ENCODE data around the gene PXDN.

The PXDN gene

DNA sequence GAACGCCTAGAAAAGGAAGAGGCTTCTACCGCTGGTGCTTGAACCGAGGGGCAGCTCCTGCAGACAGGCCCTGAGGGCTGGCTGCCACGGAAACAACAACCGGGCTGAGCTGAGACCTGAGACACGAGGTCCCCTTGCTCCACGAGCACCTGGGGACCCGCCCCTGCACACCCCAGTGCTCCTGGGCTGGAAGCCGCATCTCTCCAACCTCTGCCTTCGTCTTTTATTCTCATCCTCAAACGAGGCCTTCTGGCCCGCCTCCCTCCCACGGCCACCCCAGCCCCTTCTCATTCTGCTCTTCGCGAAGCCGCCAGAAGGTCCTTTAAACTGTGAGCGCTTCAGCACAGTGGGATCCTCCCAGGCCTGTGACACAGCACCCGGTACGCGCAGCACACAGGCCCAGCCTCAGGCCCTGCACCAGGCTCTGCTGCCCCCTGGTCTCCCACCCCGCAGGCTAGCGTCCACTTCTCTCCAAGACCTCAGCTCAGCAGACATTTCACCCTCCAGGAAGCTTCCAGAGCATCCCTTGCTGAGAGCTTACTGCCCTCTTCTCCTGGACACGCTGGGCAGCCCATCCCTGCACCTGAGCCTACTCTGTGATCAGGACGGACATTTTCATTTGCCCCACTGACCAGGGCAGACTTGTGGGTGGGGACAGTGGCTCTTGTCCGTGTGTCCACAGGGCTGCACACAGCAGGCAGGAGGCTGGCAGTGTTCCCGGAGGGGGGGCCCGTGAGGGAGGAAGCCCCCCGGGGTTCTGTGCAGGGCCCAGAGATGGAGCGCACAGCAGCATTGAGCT, 149.7 kb downstream of the PXDN start:
- DNase-seq (ENCODE audit: low read depth), result no peak

DNA sequence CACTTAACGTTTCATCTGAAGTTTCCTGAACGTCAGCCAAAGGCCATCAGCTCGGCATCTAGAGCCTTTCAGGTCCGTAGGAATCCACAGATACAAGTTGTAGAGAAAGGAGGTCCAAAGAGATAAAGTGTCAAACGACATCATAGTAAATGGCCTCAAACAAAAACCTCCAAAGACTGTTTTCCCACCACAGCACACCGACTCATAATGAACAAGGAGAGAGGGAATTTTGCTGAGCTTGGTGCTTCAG, 150.3 kb downstream of the PXDN start:
- no peak for DNase-seq (ENCODE audit: low read depth)

- no peak for DNase-seq (ENCODE audit: low read depth)
Observed at GRCh38 chr2:1593371-1594122, 150.8 kb downstream of the PXDN start.

DNA sequence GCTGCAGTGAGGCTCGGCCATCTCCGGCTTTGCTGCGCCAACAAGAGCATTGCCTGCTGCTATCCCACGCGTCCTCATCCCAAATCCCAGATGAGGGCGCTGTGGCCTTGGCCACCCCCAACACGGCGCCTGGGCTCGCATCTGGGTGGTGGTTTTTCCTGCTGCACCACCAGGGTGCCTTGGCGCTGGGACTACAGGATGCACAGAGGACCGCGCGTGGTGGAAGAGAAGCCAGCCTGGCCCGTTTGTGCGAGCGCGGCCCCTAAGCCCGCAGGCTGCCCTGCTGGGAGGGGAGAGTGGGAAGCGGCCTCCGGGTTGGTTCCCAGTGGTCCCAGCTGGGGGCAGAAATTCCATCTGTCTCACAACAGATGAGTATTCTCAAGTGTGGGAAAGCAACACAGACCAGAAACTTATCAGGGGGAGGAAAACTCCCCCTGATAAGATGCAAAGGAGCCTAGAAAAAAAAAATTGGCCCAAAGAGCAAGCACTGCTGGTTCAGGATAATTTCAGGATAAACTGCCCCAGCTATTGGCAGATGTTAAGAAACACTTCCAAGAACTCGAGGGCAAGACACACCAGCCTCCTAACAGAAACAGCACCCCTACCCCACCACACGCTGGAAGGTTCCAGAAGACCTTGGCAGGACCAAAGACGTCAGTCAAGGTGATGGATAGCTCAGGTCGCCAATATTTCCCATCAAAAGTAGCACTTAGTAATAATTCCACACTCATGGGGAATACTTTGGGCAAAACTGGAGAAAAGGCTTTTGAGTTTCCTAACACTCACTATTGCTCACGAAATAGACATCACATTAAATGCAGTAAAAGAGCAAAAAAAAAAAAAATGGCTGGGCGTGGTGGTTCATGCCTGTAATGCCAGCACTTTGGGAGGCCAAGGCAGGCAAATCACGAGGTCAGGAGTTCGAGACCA, 152.1 kb downstream of the PXDN start:
- no peak for DNase-seq (ENCODE audit: low read depth)

GRCh38 chr2:1591461-1591770, 152.9 kb downstream of the PXDN start:
- DNase-seq (ENCODE audit: low read depth), result no peak

GRCh38 chr2:1590596-1591460, 153.5 kb downstream of the PXDN start:
- no peak for DNase-seq (ENCODE audit: low read depth)

DNA sequence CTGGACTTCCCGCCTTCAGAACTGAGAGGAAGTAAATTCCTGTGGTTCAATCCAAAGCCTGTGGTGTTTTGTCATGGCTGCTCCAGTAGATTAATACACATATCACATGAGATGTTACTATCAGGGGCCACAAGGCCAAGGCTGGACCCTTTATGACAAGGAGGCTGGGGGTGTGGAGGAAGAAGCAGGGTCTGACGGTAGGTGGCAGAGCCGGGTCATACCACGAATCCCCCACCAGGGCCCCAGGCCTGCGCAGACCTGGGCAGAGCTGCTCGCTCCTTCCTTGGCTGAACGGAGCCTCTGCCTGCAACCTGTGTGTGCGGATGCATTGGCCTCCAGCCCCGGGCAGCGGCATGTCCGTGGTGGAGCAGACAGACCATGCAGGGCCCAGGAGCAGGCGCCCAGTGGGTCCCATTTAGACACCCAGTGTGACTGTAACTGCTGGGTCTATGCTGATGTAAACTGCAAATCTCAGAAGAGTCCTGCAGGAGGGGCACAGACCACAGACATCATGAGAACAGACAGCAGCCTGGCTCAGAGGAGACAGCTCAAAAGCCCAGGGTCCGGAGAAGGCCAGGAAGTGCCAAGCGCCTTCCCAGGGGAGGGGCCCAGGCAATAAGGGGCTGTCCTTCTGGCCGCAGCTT, 155.2 kb downstream of the PXDN start:
- no peak for DNase-seq (ENCODE audit: low read depth)

DNA sequence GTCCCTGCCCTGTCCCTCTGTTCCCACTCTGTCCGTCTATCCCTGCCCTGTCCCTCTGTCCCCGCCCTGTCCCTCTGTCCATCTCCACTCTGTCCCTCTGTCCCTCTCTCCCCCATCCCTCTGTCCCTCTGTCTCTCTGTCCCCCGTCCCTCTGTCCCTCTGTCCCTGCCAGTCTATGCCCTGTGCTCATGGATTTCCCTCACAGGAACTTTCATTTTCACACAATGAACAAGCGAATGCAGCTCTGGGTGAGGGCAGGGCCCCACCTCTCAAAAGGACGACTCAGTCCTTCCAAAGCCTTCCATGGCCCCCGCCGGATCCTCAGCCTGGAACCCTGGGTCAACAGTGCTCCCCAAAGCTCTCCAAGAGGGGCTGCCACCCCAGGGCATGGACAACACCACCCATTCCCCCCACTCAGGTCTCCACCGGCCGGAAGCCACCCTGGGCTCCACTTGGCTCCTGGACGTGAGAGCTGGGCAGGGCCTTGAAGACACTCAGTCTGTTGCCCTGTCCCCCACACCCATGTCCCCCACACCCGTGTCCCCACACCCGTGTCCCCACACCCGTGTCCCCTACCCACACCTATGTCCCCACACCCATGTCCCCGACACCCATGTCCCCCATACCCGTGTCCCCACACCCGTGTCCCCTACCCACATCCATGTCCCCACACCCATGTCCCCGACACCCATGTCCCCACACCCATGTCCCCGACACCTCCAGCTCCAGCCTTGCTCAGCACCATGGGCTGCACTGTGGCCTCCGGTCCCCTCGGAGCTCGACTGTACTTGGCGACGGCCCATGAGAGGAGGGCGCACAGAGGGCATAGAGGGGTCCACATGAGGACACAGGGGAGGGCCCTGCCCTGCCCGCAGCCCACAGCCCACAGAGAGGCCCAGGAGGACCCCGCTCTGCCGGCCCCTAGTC, 156.0 kb downstream of the PXDN start:
- no peak for DNase-seq (ENCODE audit: low read depth)

DNA sequence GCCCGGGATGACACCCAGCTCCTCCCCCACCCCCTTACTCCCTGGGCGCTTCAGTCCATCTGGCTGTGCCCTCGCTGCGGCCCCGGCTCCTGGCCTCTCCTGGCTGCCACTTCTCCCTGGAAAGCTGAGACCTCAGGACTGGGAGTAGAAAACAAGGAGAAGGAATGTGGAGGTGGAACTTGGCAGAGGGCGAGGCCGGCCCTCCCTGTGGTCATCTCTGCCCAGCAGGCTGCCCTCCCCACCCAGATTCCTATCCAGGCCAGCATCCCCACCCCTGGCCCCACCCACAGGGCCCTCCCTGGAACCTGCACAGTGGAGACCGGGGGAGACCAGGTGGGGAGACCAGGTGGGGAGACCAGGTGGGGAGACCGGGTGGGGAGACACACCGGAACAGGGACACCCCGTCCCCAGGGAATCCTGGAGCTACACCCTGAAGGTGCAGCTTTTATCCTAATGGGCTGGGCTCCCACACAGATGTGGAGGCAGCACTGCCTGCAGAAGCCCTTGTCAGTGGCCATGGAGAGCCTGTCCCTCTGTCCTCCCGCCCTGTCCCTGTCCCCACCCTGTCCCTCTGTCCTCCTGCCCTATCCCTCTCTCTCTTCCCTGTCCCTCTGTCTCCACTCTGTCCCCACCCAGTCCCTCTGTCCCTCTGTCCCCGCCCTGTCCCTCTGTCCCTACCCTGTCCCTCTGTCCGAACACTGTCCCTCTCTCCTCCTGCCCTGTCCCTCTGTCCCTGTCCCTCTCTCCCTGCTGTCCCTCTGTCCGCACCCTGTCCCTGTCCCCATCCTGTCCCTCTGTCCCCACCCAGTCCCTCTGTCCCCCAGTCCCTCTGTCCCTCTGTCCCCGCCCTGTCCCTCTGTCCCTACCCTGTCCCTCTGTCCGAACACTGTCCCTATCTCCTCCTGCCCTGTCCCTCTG, 157.1 kb downstream of the PXDN start:
- no peak for DNase-seq (ENCODE audit: low read depth)

DNA sequence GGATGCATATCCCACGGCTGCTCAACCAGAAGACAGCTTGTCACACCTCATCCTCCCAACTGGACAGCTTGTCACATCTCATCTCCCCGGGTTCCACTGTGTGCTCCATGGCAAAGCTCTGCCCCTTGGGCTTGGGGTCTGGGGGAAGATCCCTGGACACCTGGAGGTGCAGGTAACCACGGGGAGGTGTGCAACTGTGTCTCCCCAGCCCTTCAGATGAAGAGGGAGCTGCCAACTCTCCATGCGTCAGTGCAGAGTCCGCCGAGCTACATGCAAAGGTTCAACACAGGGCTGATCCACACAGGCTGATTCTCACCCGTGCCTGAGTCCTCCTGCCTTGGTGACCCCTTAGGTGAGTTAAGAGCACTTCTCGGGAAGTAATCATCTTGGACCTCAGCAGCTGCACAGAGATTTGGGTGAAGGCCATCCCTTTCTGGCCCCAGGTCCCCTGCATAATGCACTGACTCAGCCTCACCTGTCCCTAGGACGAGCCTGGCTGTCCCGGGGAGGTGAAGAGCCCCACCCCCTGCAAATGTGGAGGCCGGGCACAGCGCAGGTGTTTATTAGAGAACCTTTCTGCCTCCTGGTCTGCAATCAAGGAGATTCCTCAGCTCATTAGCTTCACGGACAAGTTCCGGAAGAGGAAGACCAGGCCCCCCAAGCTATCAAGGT, 157.9 kb downstream of the PXDN start:
- no peak for DNase-seq (ENCODE audit: low read depth)

DNA sequence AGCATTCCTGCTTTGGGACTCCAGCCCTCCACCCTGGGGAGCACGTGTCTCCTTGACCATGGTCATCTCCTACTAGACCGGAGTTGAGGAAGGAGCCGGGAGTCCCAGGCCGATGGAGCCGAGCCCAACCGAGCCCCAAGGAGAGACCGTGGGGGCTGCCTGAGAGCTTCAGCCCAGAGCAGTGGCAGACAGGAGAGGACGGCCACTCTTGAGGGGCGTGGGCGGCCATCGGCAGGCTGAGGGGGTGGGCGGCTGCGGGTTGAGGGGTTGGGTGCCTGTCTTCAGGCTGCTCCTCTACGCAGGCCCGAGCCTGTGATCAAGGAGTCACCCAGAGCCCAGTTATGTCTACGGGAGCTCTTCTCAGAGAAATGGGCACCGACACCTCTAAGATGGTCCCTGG, 158.7 kb downstream of the PXDN start:
- DNase-seq (ENCODE audit: low read depth), result no peak

- no peak for DNase-seq (ENCODE audit: low read depth)
Observed at GRCh38 chr2:1584691-1585485, 159.4 kb downstream of the PXDN start.

GRCh38 chr2:1584051-1584531, 160.2 kb downstream of the PXDN start:
- no peak for DNase-seq (ENCODE audit: low read depth)

- DNase-seq (ENCODE audit: low read depth), result no peak
Observed at GRCh38 chr2:1582891-1583341, 161.4 kb downstream of the PXDN start.

GRCh38 chr2:1581965-1582625, 162.2 kb downstream of the PXDN start:
- no peak for DNase-seq (ENCODE audit: low read depth)
